ENCODE measurements around the gene UTF1.

UTF1 gene

GRCh38 chr10:133198206-133198605 lies 31.8 kb upstream of the UTF1 start:
- Histone ChIP-seq H3K4me1 (ENCODE audit: control insufficient read depth, insufficient read depth, low read length) (no peaks in the 10 kb centered on the region), H3K27me3 (ENCODE audit: control insufficient read depth, insufficient read depth, low read length) (no peaks in the 10 kb centered on the region), H3K9me3 (ENCODE audit: control insufficient read depth, insufficient read depth, low read length) (no peaks in the 10 kb centered on the region), H3K36me3 (ENCODE audit: control insufficient read depth, insufficient read depth, low read length) (peaks cover 15% of the 10 kb centered on the region), H3K4me3 (ENCODE audit: low read depth, low read length) (no peak overlapping the region), H3K9ac (ENCODE audit: low read depth, low read length) (no peak overlapping the region)

- Histone ChIP-seq H3K4me1 (ENCODE audit: control insufficient read depth, insufficient read depth, low read length) (no peaks in the 10 kb centered on the region), H3K27me3 (ENCODE audit: control insufficient read depth, insufficient read depth, low read length) (no peaks in the 10 kb centered on the region), H3K9me3 (ENCODE audit: control insufficient read depth, insufficient read depth, low read length) (no peaks in the 10 kb centered on the region)
These were observed 31.2 kb upstream of the UTF1 start for GRCh38 chr10:133198621-133199487.

GRCh38 chr10:133199488-133199885 lies 30.5 kb upstream of the UTF1 start:
- no peaks in the 10 kb centered on the region for H3K27me3 ChIP-seq (ENCODE audit: control insufficient read depth, insufficient read depth, low read length)
- no peak overlapping the region for H3K4me3 ChIP-seq (ENCODE audit: low read depth, low read length)
- H3K9me3 ChIP-seq (ENCODE audit: control insufficient read depth, insufficient read depth, low read length), result no peaks in the 10 kb centered on the region
- H3K36me3 ChIP-seq (ENCODE audit: control insufficient read depth, insufficient read depth, low read length), result peaks cover 18% of the 10 kb centered on the region
- no peak overlapping the region for H3K9ac ChIP-seq (ENCODE audit: low read depth, low read length)
- no peaks in the 10 kb centered on the region for H3K4me1 ChIP-seq (ENCODE audit: control insufficient read depth, insufficient read depth, low read length)

More at GRCh38 chr10:133198621-133199487, 31.2 kb upstream of the UTF1 start:
- Histone ChIP-seq H3K9ac (ENCODE audit: low read depth, low read length) (no peak overlapping the region), H3K36me3 (ENCODE audit: control insufficient read depth, insufficient read depth, low read length) (peaks cover 15% of the 10 kb centered on the region), H3K4me3 (ENCODE audit: low read depth, low read length) (no peak overlapping the region)

GRCh38 chr10:133199992-133200611 lies 29.9 kb upstream of the UTF1 start:
- no peaks in the 10 kb centered on the region for H3K9me3 ChIP-seq (ENCODE audit: control insufficient read depth, insufficient read depth, low read length)
- no peaks in the 10 kb centered on the region for H3K27me3 ChIP-seq (ENCODE audit: control insufficient read depth, insufficient read depth, low read length)
- H3K4me3 ChIP-seq (ENCODE audit: low read depth, low read length), result no peak overlapping the region
- peaks cover 18% of the 10 kb centered on the region for H3K36me3 ChIP-seq (ENCODE audit: control insufficient read depth, insufficient read depth, low read length)
- H3K9ac ChIP-seq (ENCODE audit: low read depth, low read length), result no peak overlapping the region
- no peaks in the 10 kb centered on the region for H3K4me1 ChIP-seq (ENCODE audit: control insufficient read depth, insufficient read depth, low read length)

GRCh38 chr10:133200621-133201031 lies 29.4 kb upstream of the UTF1 start:
- H3K4me3 ChIP-seq (ENCODE audit: low read depth, low read length), result no peak overlapping the region
- H3K27me3 ChIP-seq (ENCODE audit: control insufficient read depth, insufficient read depth, low read length), result no peaks in the 10 kb centered on the region
- H3K4me1 ChIP-seq (ENCODE audit: control insufficient read depth, insufficient read depth, low read length), result no peaks in the 10 kb centered on the region
- no peaks in the 10 kb centered on the region for H3K9me3 ChIP-seq (ENCODE audit: control insufficient read depth, insufficient read depth, low read length)
- H3K9ac ChIP-seq (ENCODE audit: low read depth, low read length), result no peak overlapping the region
- H3K36me3 ChIP-seq (ENCODE audit: control insufficient read depth, insufficient read depth, low read length), result peaks cover 18% of the 10 kb centered on the region

GRCh38 chr10:133201151-133201947 lies 28.7 kb upstream of the UTF1 start:
- Histone ChIP-seq H3K4me1 (ENCODE audit: control insufficient read depth, insufficient read depth, low read length) (no peaks in the 10 kb centered on the region), H3K4me3 (ENCODE audit: low read depth, low read length) (no peak overlapping the region), H3K9me3 (ENCODE audit: control insufficient read depth, insufficient read depth, low read length) (no peaks in the 10 kb centered on the region), H3K27me3 (ENCODE audit: control insufficient read depth, insufficient read depth, low read length) (no peaks in the 10 kb centered on the region), H3K36me3 (ENCODE audit: control insufficient read depth, insufficient read depth, low read length) (peaks cover 18% of the 10 kb centered on the region), H3K9ac (ENCODE audit: low read depth, low read length) (no peak overlapping the region)

- Histone ChIP-seq H3K36me3 (ENCODE audit: control insufficient read depth, insufficient read depth, low read length) (peaks cover 18% of the 10 kb centered on the region), H3K9ac (ENCODE audit: low read depth, low read length) (no peak overlapping the region), H3K4me1 (ENCODE audit: control insufficient read depth, insufficient read depth, low read length) (no peaks in the 10 kb centered on the region), H3K9me3 (ENCODE audit: control insufficient read depth, insufficient read depth, low read length) (no peaks in the 10 kb centered on the region), H3K27me3 (ENCODE audit: control insufficient read depth, insufficient read depth, low read length) (no peaks in the 10 kb centered on the region), H3K4me3 (ENCODE audit: low read depth, low read length) (no peak overlapping the region)
These were observed 27.9 kb upstream of the UTF1 start for GRCh38 chr10:133201948-133202725.

- Histone ChIP-seq H3K4me1 (ENCODE audit: control insufficient read depth, insufficient read depth, low read length) (no peaks in the 10 kb centered on the region), H3K9ac (ENCODE audit: low read depth, low read length) (no peak overlapping the region), H3K27me3 (ENCODE audit: control insufficient read depth, insufficient read depth, low read length) (no peaks in the 10 kb centered on the region), H3K4me3 (ENCODE audit: low read depth, low read length) (no peak overlapping the region), H3K9me3 (ENCODE audit: control insufficient read depth, insufficient read depth, low read length) (no peaks in the 10 kb centered on the region), H3K36me3 (ENCODE audit: control insufficient read depth, insufficient read depth, low read length) (peaks cover 18% of the 10 kb centered on the region)
These were observed 27.0 kb upstream of the UTF1 start for GRCh38 chr10:133202778-133203651.

- Histone ChIP-seq H3K4me1 (ENCODE audit: control insufficient read depth, insufficient read depth, low read length) (no peaks in the 10 kb centered on the region), H3K27me3 (ENCODE audit: control insufficient read depth, insufficient read depth, low read length) (no peaks in the 10 kb centered on the region), H3K9me3 (ENCODE audit: control insufficient read depth, insufficient read depth, low read length) (no peaks in the 10 kb centered on the region), H3K9ac (ENCODE audit: low read depth, low read length) (no peak overlapping the region), H3K4me3 (ENCODE audit: low read depth, low read length) (no peak overlapping the region), H3K36me3 (ENCODE audit: control insufficient read depth, insufficient read depth, low read length) (peaks cover 18% of the 10 kb centered on the region)
These were observed 26.3 kb upstream of the UTF1 start for GRCh38 chr10:133203652-133204195.

GRCh38 chr10:133204226-133205015 lies 25.6 kb upstream of the UTF1 start:
- Histone ChIP-seq H3K4me3 (ENCODE audit: low read depth, low read length) (no peak overlapping the region), H3K27me3 (ENCODE audit: control insufficient read depth, insufficient read depth, low read length) (no peaks in the 10 kb centered on the region), H3K9me3 (ENCODE audit: control insufficient read depth, insufficient read depth, low read length) (no peaks in the 10 kb centered on the region), H3K4me1 (ENCODE audit: control insufficient read depth, insufficient read depth, low read length) (no peaks in the 10 kb centered on the region), H3K36me3 (ENCODE audit: control insufficient read depth, insufficient read depth, low read length) (peaks cover 14% of the 10 kb centered on the region), H3K9ac (ENCODE audit: low read depth, low read length) (no peak overlapping the region)
